IMR-90 (cell line): ENCODE data around the gene SERPINB8. TPM values are rescaled to one million over a fixed set of nuclear protein-coding genes. Genes with fewer than 3 reads are reported as not detected.

Source experiments
- ATAC-seq: fragments of 200-7000 bp; cut with Tn5 transposase; 2 replicates; pipeline ENCODE4 v1.9.1; 2020; ENCODE audit warnings: low read depth, mild to moderate bottlenecking, moderate library complexity
- BruUV-seq: library from RNA; stranded (reverse); fragments of 400-500 nt; replicated peaks from 2 replicates; lab custom pipeline; 2021; lab: Mats Ljungman, UMichigan
- CTCF ChIA-PET: fragments of 300-600 bp; formaldehyde crosslinking; extraction: SDS; loops from one replicate; lab custom pipeline; 2021; ENCODE audit warnings: antibody characterized with exemption; lab: Yijun Ruan, JAX
- POLR2A ChIA-PET: fragments of 300-600 bp; sonication (Branson Sonifier 250); formaldehyde crosslinking; loops from one replicate; lab custom pipeline; 2022; ENCODE audit warnings: antibody characterized with exemption; ENCODE audit not compliant: unreplicated experiment; lab: Charles Lee
- DNase-seq: peaks from one replicate; pipeline ENCODE4 v3.0.0; 2013
- H2AFZ ChIP-seq: replicated peaks from 2 replicates; pipeline ENCODE3; 2013; ENCODE audit warnings: low read length, mild to moderate bottlenecking; ENCODE audit not compliant: poor library complexity
- H2AK5ac ChIP-seq: 2 replicates; pipeline ENCODE4 v1.6.1; 2013; ENCODE audit warnings: low read depth, low read length, inconsistent platforms
- H2AK9ac ChIP-seq: replicated peaks from 2 replicates; pipeline ENCODE3; 2013; ENCODE audit warnings: mild to moderate bottlenecking, low read depth, low read length, moderate library complexity; ENCODE audit not compliant: poor library complexity
- H2BK120ac ChIP-seq: 2 replicates; pipeline ENCODE4 v1.6.1; 2013; ENCODE audit warnings: low read depth, low read length, inconsistent platforms
- H2BK15ac ChIP-seq: 3 replicates; pipeline ENCODE4 v1.6.1; 2013; ENCODE audit warnings: low read depth, low read length, inconsistent platforms
- H2BK20ac ChIP-seq: 2 replicates; pipeline ENCODE4 v1.6.1; 2013; ENCODE audit warnings: low read depth, mild to moderate bottlenecking, inconsistent platforms, low read length, moderate library complexity
- H2BK5ac ChIP-seq: 2 replicates; pipeline ENCODE4 v1.6.1; 2013; ENCODE audit warnings: mild to moderate bottlenecking, low read depth, low read length, inconsistent platforms; ENCODE audit not compliant: poor library complexity, severe bottlenecking
- H3K14ac ChIP-seq: replicated peaks from 2 replicates; pipeline ENCODE4 v1.6.1; 2013; ENCODE audit warnings: low read depth, low read length, inconsistent platforms
- H3K18ac ChIP-seq: 2 replicates; pipeline ENCODE4 v1.6.1; 2013; ENCODE audit warnings: low read depth, low read length, control low read depth
- H3K23ac ChIP-seq: 2 replicates; pipeline ENCODE4 v1.6.1; 2013; ENCODE audit warnings: low read depth, low read length, inconsistent platforms
- H3K27ac ChIP-seq: 2 replicates; pipeline ENCODE4 v1.5.1; 2013; ENCODE audit warnings: mild to moderate bottlenecking, control low read depth, low read length; ENCODE audit not compliant: insufficient read depth
- H3K27me3 ChIP-seq: 2 replicates; pipeline ENCODE4 v1.6.1; 2013; ENCODE audit warnings: low read length; ENCODE audit not compliant: control insufficient read depth, insufficient read depth
- H3K36me3 ChIP-seq: 2 replicates; pipeline ENCODE4 v1.6.1; 2013; ENCODE audit warnings: low read length, mixed read lengths; ENCODE audit not compliant: control insufficient read depth, insufficient read depth
- H3K4ac ChIP-seq: 2 replicates; pipeline ENCODE4 v1.6.1; 2013; ENCODE audit warnings: low read depth, low read length, inconsistent platforms
- H3K4me1 ChIP-seq: 2 replicates; pipeline ENCODE4 v1.6.1; 2013; ENCODE audit warnings: low read length, mixed read lengths; ENCODE audit not compliant: control insufficient read depth, insufficient read depth
- H3K4me2 ChIP-seq: 2 replicates; pipeline ENCODE4 v1.6.1; 2013; ENCODE audit warnings: low read depth, mild to moderate bottlenecking, control low read depth, low read length, moderate library complexity
- H3K4me3 ChIP-seq: 2 replicates; pipeline ENCODE4 v1.5.1; 2013; ENCODE audit warnings: low read depth, mild to moderate bottlenecking, control low read depth, low read length, moderate library complexity; ENCODE audit not compliant: insufficient read depth
- H3K56ac ChIP-seq: 2 replicates; pipeline ENCODE4 v1.6.1; 2013; ENCODE audit warnings: low read length, inconsistent platforms; ENCODE audit not compliant: insufficient read depth; ENCODE audit errors: extremely low read depth
- H3K79me1 ChIP-seq, 2 experiments: 2 replicates each; pipeline ENCODE4 v1.6.1; 2013; ENCODE audit warnings: low read length in 2 of 2, inconsistent platforms in 1 of 2, low read depth in 1 of 2
- H3K9ac ChIP-seq: 2 replicates; pipeline ENCODE4 v1.6.1; 2013; ENCODE audit warnings: low read depth, low read length, control low read depth
- H3K9me1 ChIP-seq: 2 replicates; pipeline ENCODE4 v1.6.1; 2013; ENCODE audit warnings: low read length, inconsistent platforms; ENCODE audit not compliant: insufficient read depth
- H3K9me3 ChIP-seq: 2 replicates; pipeline ENCODE4 v1.6.1; 2013; ENCODE audit warnings: low read length; ENCODE audit not compliant: control insufficient read depth, insufficient read depth
- H4K20me1 ChIP-seq: 2 replicates; pipeline ENCODE4 v1.6.1; 2013; ENCODE audit warnings: low read length, inconsistent platforms; ENCODE audit not compliant: insufficient read depth
- H4K5ac ChIP-seq: 2 replicates; pipeline ENCODE4 v1.6.1; 2013; ENCODE audit warnings: mild to moderate bottlenecking, low read depth, low read length, control low read depth
- H4K8ac ChIP-seq, 2 experiments: 2 replicates each; pipeline ENCODE4 v1.6.1; 2013; ENCODE audit warnings: low read depth in 2 of 2, low read length in 2 of 2, control low read depth in 1 of 2, inconsistent platforms in 1 of 2
- H4K91ac ChIP-seq: 2 replicates; pipeline ENCODE4 v1.6.1; 2013; ENCODE audit warnings: low read depth, low read length, inconsistent platforms; ENCODE audit not compliant: insufficient read depth
- CEBPB ChIP-seq: IDR thresholded peaks from 2 replicates; pipeline ENCODE4 v1.6.1; 2012; ENCODE audit warnings: low read depth, low read length, improper control_type of control experiment
- ELK1 ChIP-seq: fragments of 150-350 bp; IDR thresholded peaks from 2 replicates; pipeline ENCODE4 v1.6.1; 2016; ENCODE audit warnings: low read depth, mild to moderate bottlenecking, low read length, moderate library complexity, borderline replicate concordance
- MAFK ChIP-seq: IDR thresholded peaks from 2 replicates; pipeline ENCODE4 v1.6.1; 2012; ENCODE audit warnings: low read depth, low read length, improper control_type of control experiment
- MXI1 ChIP-seq: IDR thresholded peaks from 2 replicates; pipeline ENCODE4 v1.6.1; 2012; ENCODE audit warnings: low read depth, mild to moderate bottlenecking, low read length, moderate library complexity, borderline replicate concordance
- NFE2L2 ChIP-seq: fragments of 150-350 bp; IDR thresholded peaks from 2 replicates; pipeline ENCODE4 v1.6.1; 2016; ENCODE audit warnings: low read depth, mild to moderate bottlenecking, low read length
- RAD21 ChIP-seq: IDR thresholded peaks from 2 replicates; pipeline ENCODE4 v1.6.1; 2012; ENCODE audit warnings: low read length, improper control_type of control experiment
- RCOR1 ChIP-seq: IDR thresholded peaks from 2 replicates; pipeline ENCODE4 v1.6.1; 2012; ENCODE audit warnings: mild to moderate bottlenecking, low read length, improper control_type of control experiment; ENCODE audit not compliant: insufficient replicate concordance
- RFX5 ChIP-seq: IDR thresholded peaks from 2 replicates; pipeline ENCODE4 v1.8.0; 2012; ENCODE audit warnings: low read depth, mild to moderate bottlenecking, low read length, moderate library complexity
- SMC3 ChIP-seq: fragments of 150-350 bp; IDR thresholded peaks from 2 replicates; pipeline ENCODE4 v1.6.1; 2016; ENCODE audit warnings: low read depth, mild to moderate bottlenecking, antibody characterized with exemption, low read length, moderate library complexity
- WGBS, 2 experiments: methylation state at CpG; one replicate each; pipeline versions ENCODE4 v1.1.5 to v1.1.7; 2013; ENCODE audit warnings: missing lambda C conversion rate in 2 of 2; ENCODE audit not compliant: insufficient read length in 1 of 2; ENCODE audit errors: extremely low coverage in 2 of 2; 5-methylcytosine and 5-hydroxymethylcytosine counted together
- dilution Hi-C: fragments of 300-500 bp; cut with HindIII; formaldehyde crosslinking; loops from one replicate; pipeline ENCODE4 v1.14.3; 2018; ENCODE audit warnings: low sequenced_read_pairs; ENCODE audit not compliant: unreplicated experiment
- in situ Hi-C: fragments of 300-500 bp; cut with MboI; formaldehyde crosslinking; loops from 3 replicates; pipeline ENCODE4 v1.14.3; 2019; ENCODE audit warnings: low sequenced_read_pairs, inconsistent platforms, mixed read lengths
- intact Hi-C: fragments of 100-400 bp; cut with micrococcal nuclease; formaldehyde crosslinking; loops from 2 replicates; pipeline ENCODE4 v1.10.0; 2022
- polyA plus RNA-seq, 3 experiments: library from polyadenylated mRNA; depleted of rRNA; stranded (reverse); fragments of >200 nt; gene quantifications; 2 replicates each; pipeline ENCODE4 v1.2.3, GENCODE V29; 2012; ENCODE audit warnings: low replicate concordance in 1 of 3
- total RNA-seq: library from RNA; depleted of rRNA; stranded (reverse); fragments of >200 nt; gene quantifications from 2 replicates; pipeline ENCODE4 v1.2.3, GENCODE V29; 2012
- TF ChIP-seq, protein P1 (sequence below): conservative IDR thresholded peaks from 2 replicates; pipeline ENCODE4 v1.5.1; 2012; ENCODE audit warnings: mild to moderate bottlenecking, low read depth, low read length, improper control_type of control experiment

SERPINB8 gene
- total and polyA plus RNA-seq, 2 of the 4 experiments (the other 2 are of a cell fraction): 14.3 to 16.7 TPM

DNA sequence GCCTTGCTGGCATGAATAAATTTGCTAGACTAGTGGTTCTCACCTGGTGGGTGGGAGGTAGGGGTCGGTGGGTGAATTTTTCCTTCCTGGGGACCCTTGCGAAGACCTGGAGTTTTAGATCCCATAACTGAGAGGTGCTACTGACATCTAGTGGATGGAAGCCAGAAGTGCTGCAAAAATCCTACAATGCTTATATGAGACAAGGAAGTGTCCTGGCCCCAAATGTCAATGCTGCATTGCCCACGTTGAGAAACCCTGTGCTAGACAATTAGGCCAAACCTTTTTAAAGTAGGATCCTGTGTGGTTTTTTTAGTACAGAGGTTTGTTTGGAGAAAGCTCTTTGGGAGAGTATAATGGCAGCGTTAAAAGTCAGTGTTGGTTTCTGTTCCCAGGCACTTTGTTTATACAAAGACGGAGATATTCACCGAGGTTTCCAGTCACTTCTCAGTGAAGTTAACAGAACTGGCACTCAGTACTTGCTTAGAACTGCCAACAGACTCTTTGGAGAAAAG lies 9.6 kb downstream of the SERPINB8 start:
- Histone ChIP-seq H3K9me3 (no peaks in the 10 kb centered on the region), H4K20me1 (no peaks in the 10 kb centered on the region), H3K14ac (peak overlapping the region; percentile 20; the same call in 1 of the 2 replicates), H3K4ac (peak overlapping the region; percentile 65), H3K27ac (peak overlapping the region; percentile 68), H4K91ac (peak overlapping the region; percentile 50; the same call in 1 of the 2 replicates), H3K4me1 (0 out of 2 replicates have a peak, but pooled peaks cover 2% of the 10 kb centered on the region), H2AK5ac (no peak overlapping the region), H4K5ac (peak overlapping the region; percentile 26), H2BK15ac (no peak overlapping the region), H2BK5ac (peak overlapping the region; percentile 73), H2BK120ac (peak overlapping the region; percentile 35), H3K9ac (peak overlapping the region; percentile 63), H3K36me3 (peaks cover 15% of the 10 kb centered on the region), H3K56ac (peak overlapping the region; percentile 84; the same call in 1 of the 2 replicates), H2AFZ (peak overlapping the region; percentile 89), H3K4me3 (peak overlapping the region; percentile 37; the same call in 1 of the 2 replicates), H3K27me3 (no peaks in the 10 kb centered on the region), H4K8ac (peak overlapping the region; percentile 25 to 94; a peak in 3 of 4 replicates), H3K9me1 (no peaks in the 10 kb centered on the region; the same call in 1 of the 2 replicates), H2BK20ac (no peak overlapping the region; the same call in 1 of the 2 replicates), H2AK9ac (no peak overlapping the region), H3K23ac (no peak overlapping the region), H3K18ac (no peak overlapping the region), H3K79me1 (peaks cover 26 to 48% of the 10 kb centered on the region in 2 experiments), H3K4me2 (peak overlapping the region; percentile 83)
- ChIA-PET POLR2A (no interaction called here), CTCF (interaction anchor here (1.0 to 1.1 kb wide), 3 partner anchors 9 to 16 kb away, joined by 3 read pairs; no protein-coding TSS in a partner anchor)
- no peak for TF ChIP-seq RFX5
- TF ChIP-seq MAFK: no peak
- no peak for TF ChIP-seq RCOR1
- peak; percentile 59 for TF ChIP-seq RAD21
- TF ChIP-seq ELK1: no peak
- TF ChIP-seq, protein P1, sequence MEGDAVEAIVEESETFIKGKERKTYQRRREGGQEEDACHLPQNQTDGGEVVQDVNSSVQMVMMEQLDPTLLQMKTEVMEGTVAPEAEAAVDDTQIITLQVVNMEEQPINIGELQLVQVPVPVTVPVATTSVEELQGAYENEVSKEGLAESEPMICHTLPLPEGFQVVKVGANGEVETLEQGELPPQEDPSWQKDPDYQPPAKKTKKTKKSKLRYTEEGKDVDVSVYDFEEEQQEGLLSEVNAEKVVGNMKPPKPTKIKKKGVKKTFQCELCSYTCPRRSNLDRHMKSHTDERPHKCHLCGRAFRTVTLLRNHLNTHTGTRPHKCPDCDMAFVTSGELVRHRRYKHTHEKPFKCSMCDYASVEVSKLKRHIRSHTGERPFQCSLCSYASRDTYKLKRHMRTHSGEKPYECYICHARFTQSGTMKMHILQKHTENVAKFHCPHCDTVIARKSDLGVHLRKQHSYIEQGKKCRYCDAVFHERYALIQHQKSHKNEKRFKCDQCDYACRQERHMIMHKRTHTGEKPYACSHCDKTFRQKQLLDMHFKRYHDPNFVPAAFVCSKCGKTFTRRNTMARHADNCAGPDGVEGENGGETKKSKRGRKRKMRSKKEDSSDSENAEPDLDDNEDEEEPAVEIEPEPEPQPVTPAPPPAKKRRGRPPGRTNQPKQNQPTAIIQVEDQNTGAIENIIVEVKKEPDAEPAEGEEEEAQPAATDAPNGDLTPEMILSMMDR: peak; percentile 86
- TF ChIP-seq SMC3: peak; percentile 38; the same call in 1 of the 2 replicates
- no peak for TF ChIP-seq CEBPB
- TF ChIP-seq NFE2L2: no peak
- peak; percentile 54; the same call in 1 of the 2 replicates for TF ChIP-seq MXI1
- intact Hi-C loops: loop anchor here (5.0 kb wide), 1 partner anchor 97 kb away; no protein-coding TSS in a partner anchor
- 8% methylated on average over 2 of the region's 6 CpGs; no CpG with 5 or more reads in 1 of the 2 experiments for WGBS, 2 experiments
- DNase-seq (peak; percentile 70), ATAC-seq (peak; percentile 92)
- no TSS peak for BruUV-seq
- dilution Hi-C loops: no loop called here
- in situ Hi-C loops: no loop called here
